Measurements from ENCODE around the gene ADAMTS6.

GRCh38 chr5:65190328-65191053, 291.2 kb downstream of the ADAMTS6 start:
- TF ChIP-seq CTCF (IDR thresholded peaks at IDR 0.05) (no peak), EP300 (IDR thresholded peaks at IDR 0.05) (no peak), POLR2AphosphoS5 (IDR thresholded peaks at IDR 0.05) (no peak)

All from upper lobe of left lung (tissue), 4 donors.